ENCODE results near the gene GTF2F1. TPM values are rescaled to one million over a fixed set of nuclear protein-coding genes. Genes with fewer than 3 reads are reported as not detected.
A peak's percentile ranks its signal among the peaks of the same experiment; 100 is the strongest.
"Not testable (repeated sequence)": the region's sequence is repeated elsewhere in the genome, so short reads cannot be mapped to it uniquely, and the experiment has no call there.

The GTF2F1 gene
- polyA plus RNA-seq, 4 donors = 78.9 to 112 (median 102) TPM

DNA sequence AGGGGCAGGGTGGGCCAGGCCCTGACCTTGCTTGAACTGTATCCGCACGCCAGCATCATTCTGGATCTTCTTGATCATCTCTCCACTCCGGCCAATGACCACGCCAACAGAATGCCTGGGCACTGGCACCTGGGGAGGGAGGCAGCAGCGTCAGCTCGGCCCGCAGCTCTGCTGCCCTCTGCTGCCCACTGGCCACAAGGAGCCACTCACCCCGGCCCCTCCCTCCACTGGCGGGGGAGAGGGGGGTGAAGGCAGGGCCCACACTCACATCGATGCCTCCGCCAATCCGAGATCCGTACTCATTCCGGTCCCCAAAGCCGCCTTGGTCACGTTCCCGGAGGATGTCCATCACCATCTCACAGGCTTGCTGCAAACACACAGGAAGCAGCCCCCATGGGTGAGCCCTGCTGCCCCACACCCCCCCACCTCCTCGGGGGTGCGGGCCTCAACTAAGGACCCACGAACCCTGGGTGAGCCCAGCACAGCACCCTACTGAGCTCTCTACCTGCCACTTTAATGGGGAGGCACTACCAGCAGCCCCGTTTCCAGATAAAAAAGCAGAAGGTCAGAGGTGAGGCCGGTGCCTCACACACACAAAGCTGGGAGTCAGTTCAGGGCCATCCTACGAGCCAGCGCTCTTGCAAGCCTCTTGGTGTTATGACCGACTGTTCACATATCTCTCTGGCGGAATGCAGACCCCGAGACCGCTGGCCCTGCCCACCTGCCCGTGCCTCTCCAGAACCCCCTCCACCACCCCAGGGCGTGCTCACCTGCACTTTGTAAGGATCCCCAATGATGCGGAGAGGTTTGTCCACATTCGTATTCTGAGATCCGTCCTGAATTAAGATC lies 25.0 kb upstream of the GTF2F1 start:
- no peak for DNase-seq (ENCODE audit: low read depth in 4 of 4, low spot score in 2 of 4)

DNA sequence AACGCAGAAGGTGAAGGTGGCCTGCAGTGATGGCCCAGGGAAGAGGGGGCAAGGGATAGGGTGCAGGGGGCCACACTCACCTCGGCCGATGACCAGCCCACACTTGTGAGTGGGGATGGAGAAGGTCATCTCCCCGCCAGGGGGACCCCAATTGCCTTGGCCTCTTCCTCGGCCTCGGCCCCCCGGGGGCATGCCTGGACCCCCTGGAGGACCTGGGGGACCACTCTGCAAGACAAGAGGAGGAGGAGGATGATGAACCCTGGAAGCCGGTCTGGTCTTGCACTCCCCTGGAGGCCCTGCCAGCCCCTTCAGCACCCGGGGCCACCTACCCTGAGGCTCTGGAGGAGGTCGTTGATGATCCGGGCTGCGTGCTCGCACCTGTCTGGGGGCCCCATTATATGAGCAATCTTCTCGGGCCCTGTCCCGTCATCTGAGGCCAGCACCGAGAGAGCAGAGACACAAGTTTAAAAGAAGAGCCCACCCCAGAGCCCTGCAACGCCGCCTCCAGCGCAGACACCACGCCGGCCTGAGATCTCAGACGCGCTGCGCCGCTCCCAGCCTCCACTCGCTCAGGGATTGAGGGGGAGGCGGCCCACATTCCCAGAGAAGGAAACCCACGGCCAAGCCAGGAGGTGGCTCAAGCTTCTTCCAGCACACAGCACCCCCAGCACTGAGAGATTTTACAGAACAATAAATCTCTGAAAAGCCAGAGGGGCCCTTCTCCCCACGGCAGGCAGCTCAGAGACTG lies 23.9 kb upstream of the GTF2F1 start:
- no peak for DNase-seq (ENCODE audit: low read depth in 4 of 4, low spot score in 2 of 4)

DNA sequence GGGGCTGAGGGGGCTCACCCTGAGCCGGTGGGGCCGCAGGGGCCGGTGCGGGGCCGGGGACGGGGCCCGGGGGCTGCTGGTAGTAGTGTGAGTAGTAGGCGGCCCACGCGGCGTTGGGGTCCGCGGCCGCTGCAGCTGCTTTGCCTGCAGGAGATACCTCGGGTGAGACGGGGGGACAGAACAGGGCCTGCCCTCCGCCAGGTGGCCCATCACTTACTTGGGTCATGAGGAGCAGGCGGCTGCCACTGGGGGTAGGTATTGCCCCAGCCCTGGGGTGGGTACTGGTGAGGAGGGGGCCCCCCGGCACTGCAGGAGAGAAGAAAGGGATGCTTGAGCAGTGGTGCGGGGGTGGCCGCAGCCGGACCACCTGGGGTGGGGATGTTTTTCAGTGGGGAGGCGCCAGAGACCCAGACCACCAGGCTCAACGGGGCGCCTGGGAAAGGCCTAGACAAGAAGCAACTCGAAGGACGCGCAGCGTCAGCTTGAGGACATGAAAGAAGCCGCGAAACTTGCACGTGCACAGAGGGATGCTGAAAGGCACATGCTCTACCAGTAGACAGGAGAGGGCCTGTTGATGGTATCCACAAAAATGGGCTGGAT lies 22.7 kb upstream of the GTF2F1 start:
- DNase-seq (ENCODE audit: low read depth in 4 of 4, low spot score in 2 of 4) = no peak

DNA sequence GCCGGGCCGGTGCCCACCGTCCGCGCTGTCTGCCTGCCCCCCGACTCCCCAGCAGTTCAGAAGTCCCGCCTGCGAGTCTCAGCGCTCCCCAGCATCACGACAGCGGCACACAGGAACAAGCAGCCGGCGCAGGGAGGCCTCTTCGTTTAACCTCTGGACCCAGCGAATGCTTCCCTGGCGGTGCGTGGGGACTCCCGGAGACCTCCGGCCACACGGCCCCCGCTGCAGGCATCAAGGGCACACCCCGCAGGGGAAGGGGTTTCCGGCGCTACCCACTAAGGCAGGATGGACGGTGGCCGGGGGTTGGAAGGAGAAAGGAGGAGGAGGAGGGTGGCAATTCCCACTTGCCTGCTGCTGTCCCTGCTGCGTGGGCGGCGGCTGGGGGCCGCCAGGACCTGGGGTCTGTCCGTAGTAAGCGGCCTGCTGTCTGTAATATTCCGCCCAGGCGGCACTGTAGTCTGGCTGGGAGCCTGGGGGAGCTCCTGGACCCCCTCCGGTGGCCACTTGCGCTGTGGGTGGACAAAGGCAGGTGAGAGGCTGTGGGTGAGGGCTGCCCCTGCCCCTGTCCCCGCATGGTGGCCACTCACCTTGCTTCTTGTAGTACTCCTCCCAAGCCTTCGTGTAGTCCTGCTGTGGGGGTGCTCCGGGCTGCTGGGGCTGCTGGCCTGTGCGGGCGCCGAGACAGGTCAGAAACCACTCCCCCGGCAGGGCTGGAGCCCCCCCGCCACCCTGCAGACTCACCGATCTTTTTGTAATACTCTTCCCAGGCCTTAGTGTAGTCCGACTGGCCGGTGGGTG lies 22.0 kb upstream of the GTF2F1 start:
- DNase-seq (ENCODE audit: low read depth in 4 of 4, low spot score in 2 of 4) = no peak

DNA sequence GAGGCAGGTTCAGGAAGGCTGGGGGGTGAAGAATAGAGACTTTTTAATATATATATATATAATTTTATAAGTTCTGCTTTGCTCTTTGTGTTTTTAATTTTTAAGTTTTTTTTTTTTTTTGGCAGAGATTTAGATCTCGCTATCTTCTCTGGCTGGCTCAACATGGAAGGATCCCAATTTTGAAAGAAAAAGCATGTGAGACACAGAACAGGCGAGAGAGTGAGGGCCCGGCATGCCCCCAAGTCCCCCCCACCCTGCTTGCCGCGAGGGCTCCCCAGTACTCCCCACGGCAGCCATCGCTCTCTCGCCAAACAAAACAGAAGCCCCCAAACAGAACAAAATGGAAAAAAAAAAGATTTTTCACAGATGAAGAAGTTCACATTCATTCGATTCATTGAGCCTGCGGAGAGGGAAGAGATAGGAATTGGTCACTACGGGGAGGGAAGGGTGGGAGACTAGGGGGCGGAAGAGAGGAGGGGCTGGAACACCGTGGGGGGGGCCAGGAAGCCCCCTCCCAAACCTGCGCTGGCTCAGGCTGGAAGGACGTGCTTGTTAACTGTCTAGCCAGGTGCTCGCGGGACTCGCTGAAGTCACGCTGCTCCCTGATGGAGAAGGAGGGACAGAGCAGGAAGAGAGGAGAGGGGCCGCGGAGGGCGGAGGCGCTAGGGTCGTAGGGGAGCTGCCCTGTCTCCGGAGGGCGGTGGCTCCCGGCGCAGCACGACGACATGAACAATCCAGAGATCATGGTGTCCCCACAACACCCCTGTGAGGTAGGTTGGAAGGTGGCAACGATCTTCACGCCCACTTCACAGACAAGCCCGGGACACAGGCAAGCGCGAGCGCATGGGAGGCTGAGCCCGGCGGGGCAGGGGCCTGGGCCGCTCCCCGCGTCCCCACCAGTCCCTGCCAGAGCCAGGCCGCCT lies 21.0 kb upstream of the GTF2F1 start:
- DNase-seq (ENCODE audit: low read depth in 4 of 4, low spot score in 2 of 4) = no peak

DNA sequence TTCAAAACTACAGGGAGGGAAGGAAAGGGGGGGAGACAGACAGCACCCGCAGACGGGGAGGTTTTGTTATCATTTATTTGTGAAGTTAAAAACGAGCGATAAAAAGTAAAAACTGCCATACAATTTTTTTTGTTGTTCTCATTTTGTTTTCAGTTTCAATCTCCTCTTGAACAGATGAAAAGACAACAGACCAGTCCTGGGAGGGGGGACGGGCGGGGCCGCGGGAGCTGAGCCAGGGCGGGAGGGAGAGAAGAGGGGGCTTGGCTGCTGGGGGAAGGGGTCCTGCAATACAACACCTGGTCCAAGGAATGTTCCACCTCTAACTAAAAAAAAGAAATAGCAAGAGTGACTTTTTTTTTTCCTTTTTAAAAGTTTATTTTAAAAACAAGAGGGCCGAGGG lies 20.3 kb upstream of the GTF2F1 start:
- DNase-seq (ENCODE audit: low read depth in 4 of 4, low spot score in 2 of 4) = no peak

DNA sequence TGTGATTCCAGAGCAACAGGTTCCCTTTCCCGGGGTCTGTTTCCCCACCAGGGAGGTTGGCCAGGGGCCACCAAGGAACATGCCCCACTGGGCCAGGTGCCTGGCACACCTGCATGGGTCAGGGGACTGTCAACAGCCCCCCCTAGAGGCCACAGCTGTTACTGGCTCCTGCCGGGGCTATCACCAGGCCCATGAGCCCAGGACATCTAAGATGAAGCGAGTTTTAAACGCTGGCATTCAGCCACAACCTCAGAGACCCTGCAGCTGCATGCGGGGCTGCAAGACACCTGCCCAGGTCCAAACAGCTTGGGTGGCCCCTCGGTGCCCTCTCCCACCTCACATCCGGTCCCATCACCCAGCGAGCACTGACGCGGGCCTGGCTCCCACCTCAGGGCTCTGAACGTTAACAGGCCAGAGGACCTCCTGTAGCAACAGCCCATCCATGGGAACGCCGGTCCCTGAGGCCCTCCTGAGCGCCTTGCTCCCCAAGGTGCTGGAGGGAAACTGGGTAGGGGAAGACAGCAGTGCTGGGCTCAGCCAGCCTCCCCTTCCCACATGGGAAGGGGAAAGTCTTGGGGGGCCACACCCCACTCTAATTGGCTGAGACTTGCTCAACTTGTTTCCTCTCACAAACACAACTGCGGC lies 19.6 kb upstream of the GTF2F1 start:
- no peak for DNase-seq (ENCODE audit: low read depth in 4 of 4, low spot score in 2 of 4)

DNA sequence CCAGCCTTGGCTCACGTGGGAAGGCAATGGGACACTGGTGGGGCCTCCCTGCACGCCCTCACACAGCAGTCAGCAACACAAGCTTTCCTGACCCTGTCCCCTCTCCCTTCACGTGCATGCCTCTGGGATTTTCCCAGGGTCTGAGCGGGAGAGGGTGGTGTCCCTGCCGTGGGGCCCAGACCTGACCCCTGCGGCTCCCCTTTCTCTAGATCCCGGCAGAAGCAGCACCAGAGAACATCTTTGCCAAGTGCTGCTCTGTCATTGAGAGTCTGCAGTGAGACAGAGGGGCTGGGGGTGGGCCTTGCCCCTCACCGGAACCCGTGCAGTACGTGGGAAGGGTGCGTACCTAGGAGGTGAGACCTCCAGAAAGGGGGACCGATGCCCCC lies 19.1 kb upstream of the GTF2F1 start:
- no peak for DNase-seq (ENCODE audit: low read depth in 4 of 4, low spot score in 2 of 4)

DNA sequence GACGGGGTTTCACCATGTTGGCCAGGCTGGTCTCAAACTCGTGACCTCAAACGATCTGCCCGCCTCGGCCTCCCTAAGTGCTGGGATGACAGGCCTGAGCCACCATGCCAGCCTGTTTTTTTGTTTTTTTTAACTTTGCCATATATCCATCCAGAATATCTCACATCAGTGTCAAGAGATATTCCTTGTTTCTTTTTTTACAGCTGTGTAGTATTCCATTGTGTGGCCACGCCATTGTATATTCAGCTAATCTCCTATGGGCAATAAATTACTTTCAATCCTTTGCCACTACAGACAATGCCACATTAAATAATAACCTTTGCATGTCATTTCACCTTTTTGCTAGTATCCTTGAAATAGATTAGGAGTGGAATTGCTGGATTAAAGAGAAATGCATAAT lies 16.4 kb upstream of the GTF2F1 start:
- DNase-seq (ENCODE audit: low read depth in 4 of 4, low spot score in 2 of 4) = no peak

DNA sequence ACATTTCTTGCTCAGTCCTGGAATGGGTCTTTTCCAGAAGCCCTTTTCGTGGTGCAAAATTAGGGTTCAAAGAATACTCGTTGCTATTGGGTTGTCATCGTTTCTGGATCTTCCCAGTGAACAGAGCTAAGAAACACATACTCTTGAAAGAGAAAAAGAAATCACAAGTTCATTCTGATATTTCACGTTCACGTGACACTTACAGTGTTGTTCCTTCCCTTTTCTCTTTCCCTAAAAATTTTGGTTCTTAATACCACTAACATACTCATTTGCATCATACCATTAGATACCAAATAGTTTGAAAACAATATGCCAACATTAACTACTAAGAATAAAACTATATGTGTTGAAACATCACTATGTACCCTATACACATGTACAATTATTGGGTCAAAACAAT lies 13.4 kb upstream of the GTF2F1 start:
- no peak for DNase-seq (ENCODE audit: low read depth in 4 of 4, low spot score in 2 of 4)

DNA sequence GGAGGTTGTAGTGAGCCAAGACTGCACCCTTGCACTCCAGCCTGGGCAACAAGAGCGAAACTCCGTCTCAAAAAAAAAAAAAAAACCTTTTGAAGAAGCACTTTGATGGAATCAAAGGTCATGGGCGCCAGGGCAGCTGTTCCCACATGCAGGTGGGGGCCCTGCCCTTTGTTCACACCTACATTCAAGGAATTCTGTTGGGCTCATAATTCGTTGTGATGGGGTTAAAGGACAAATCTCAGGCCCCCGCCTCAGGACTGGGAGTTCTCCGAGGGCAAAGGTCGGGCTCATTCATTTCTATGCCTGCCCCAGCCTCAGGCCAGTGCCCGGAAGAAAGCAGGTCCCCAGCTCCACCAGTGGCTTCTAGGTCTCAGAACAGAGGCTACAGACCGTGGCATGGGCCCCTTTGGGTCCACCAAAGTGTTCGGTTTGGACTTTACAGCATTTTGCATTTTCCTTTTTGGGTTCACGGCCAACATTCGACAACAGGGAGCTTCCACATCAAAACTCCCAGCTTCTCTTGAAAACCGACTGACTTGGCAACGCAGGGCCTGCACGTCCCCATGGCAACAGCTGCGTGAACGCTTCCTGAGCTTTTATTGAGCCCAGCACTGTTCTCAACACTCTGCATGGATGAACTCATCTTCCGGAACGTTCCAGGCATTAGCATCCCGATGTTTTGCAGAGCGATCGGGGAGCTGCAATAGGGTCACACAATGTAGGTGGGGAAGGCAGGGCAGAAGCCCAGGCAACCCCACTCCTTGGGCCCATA lies 10.1 kb upstream of the GTF2F1 start:
- peak in 1 of 4 donors; percentile 54 for DNase-seq (ENCODE audit: low read depth in 4 of 4, low spot score in 2 of 4)

DNA sequence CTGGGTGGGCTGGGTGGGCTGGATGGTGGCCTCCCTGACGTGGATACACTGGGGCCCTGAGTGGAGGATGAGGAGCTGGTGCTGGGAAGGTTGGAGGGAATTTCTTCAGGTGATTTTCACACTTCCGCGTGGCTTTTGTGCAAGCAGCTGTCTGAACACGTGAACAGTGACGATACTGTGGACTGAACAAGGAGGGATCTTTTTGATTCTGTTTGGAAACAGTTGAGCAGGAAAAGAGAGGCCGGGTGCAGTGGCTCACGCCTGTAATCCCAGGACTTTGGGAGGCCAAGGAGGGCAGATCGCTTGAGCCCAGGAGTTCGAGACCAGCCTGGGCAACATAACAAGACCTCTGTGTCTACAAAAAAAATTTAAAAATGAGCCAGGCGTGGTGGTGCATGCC lies 9.1 kb upstream of the GTF2F1 start:
- DNase-seq (ENCODE audit: low read depth in 4 of 4, low spot score in 2 of 4) = no peak

DNA sequence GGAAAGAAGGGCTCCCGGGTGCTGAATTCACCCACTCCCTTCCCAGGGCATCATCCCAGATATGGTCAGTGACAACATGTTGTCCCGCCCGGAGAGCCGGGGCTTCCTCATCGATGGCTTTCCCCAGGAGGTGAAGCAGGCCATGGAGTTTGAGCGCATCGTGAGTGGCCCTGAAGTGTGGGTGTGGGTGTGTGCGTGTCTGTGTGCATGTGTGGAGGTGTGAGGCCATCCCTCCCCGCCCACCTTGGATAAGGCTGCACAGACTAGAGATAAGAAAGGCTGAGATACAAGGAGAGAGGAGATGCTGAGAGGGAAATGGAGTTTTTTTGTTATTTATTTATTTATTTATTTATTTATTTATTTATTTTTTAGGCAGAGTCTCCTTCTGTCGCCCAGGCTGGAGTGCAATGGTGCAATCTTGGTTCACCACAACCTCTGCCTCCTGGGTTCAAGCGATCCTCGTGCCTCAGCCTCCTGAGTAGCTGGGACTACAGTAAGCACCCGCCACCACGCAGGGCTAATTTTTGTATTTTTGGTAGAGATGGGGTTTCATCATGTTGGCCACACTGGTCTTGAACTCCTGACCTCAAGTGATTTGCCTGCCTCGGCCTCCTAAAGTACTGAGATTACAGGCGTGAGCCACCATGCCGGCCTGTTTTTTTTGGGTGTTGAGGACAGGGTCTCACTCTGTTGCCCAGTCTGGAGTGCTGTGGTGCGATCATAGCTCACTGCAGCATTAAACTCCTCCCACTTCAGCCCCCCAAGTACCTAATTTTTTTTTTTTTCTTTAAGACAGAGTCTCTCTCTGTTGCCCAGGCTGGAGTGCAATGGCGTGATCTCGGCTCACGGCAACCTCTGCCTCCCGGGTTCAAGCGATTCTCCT lies 7.3 kb upstream of the GTF2F1 start:
- DNase-seq (ENCODE audit: low read depth in 4 of 4, low spot score in 2 of 4) = not testable (repeated sequence)

DNA sequence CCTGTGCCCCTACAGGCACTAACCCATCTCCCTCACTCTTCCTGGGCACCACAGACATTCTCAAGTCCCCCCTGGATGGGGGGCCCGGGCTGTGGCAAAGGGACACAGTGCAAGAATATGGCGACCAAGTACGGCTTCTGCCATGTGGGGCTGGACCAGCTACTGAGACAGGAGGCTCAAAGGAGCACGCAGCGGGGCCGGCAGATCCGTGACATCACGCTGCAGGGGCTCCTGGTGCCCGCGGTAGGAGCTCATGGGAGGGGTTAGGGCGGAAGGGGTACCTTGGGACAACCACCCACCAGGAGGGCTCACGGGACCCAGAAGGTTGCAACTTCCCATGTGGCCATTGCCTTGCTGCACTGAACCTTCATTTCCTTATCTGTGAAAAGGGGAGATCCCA lies 3.3 kb upstream of the GTF2F1 start:
- DNase-seq (ENCODE audit: low read depth in 4 of 4, low spot score in 2 of 4) = no peak

DNA sequence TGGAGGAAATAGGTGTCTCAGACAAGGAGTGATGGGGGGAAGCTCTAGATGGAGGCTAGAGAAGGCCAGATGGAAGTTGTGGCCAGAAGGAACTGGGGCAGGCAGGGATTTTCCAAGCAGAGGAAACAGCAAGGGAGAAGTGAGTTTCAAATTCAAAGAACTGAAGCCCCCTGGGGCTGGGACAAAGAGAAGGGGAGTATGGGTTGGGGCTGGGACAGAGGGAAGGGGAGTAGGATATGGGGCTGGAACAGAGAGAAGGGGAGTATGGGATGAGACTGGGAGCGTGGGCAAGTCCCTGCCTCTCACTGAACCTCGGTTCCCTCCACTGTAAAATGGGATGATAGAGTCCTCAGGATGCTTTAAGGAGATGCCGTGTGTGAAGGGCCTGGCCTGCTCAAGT lies 1.9 kb upstream of the GTF2F1 start:
- DNase-seq (ENCODE audit: low read depth in 4 of 4, low spot score in 2 of 4) = no peak

DNA sequence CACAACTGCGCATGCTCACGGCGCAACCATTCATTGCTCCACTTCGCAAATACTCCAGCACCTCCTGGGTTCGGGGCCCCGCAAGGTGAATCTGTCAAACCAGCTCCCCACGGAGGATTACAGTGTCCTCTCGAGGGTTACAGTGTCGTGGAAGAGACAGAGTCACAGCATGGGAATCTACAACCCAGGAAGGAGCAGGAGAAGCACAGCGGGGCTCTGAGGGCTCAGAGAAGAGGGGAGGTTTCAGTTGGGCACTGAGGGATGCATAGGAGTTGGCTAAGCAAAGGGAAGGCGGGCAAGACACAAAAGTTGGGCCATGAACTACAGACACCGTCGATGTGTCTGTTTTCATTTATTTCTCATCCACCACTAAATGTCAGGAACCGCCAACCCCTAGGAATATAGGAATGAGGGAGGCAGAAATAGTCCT lies 1.0 kb upstream of the GTF2F1 start:
- DNase-seq (ENCODE audit: low read depth in 4 of 4, low spot score in 2 of 4) = no peak

DNA sequence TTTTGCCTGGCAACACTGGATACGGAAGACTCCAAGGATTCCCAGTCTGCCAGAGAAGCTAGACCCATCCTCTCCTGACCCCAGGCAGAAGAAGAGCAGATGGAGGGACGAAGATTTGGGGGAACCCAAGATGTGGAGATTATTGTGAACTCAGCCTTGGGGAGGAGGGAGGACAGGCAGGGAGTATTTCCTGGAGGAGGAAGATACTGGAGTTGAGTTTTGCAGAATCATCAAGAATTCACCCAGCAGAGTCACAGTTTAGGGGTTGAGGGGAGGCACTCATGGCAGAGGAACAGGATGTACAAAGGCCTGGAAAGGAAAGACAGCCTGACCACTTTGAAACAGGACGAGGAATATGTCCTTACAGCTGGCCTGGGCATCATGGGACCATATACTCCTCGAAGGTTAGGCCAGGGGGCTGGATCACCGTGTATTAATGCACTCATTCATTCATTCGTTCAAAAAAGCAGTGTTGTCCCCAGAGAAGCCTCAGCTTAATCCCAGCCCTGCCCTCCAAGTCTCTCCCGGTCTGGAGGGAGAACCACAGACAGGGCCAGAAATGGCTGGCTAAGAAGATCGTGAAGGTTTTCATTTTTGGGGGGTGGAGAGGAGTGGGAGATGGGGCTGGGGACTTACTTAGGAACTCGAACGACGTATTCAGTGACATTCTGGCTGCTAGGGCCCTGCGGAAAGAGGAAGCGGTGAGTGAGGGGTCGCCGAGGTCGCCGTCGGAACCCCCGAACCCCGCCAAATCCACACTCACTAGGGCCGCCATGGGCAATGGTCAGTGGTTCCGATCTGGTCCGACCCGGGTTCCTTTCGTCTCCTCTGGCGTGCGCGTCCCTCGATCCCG lies 517 bp downstream of the GTF2F1 start:
- DNase-seq (ENCODE audit: low read depth in 4 of 4, low spot score in 2 of 4) = no peak

All from left renal cortex interstitium (tissue), 4 donors.